Measurements from ENCODE around the gene DHFR2.
"Not testable (repeated sequence)": the region's sequence is repeated elsewhere in the genome, so short reads cannot be mapped to it uniquely, and the experiment has no call there.

Gene DHFR2

GRCh38 chr3:94064243-94064860, 1.6 kb upstream of the DHFR2 start:
- no peak for DNase-seq

GRCh38 chr3:94063496-94064119, 892 bp upstream of the DHFR2 start:
- DNase-seq, result no peak

- DNase-seq, result no peak
These were observed 1.4 kb downstream of the DHFR2 start for GRCh38 chr3:94061297-94061696.

- no peak for DNase-seq
These were observed 12.2 kb downstream of the DHFR2 start for GRCh38 chr3:94050546-94050945.

GRCh38 chr3:94049267-94049666, 13.4 kb downstream of the DHFR2 start:
- no peak for DNase-seq

- no peak for DNase-seq
These were observed 16.2 kb downstream of the DHFR2 start for GRCh38 chr3:94046533-94046932.

- DNase-seq, result not testable (repeated sequence)
These were observed 18.4 kb downstream of the DHFR2 start for GRCh38 chr3:94044100-94044936.

GRCh38 chr3:94043285-94043684, 19.4 kb downstream of the DHFR2 start:
- no peak for DNase-seq

GRCh38 chr3:94036909-94037507, 25.7 kb downstream of the DHFR2 start:
- no peak for DNase-seq

GRCh38 chr3:94028093-94028837, 34.5 kb downstream of the DHFR2 start, which contains the start of gene STX19:
STX19 (minus strand) TSS chr3:94028597; CDS start chr3:94015269, 13,328 bp downstream.
- no peak for DNase-seq

- DNase-seq, result no peak
These were observed 36.1 kb downstream of the DHFR2 start for GRCh38 chr3:94026623-94027022.

GRCh38 chr3:94024385-94024784, 38.3 kb downstream of the DHFR2 start:
- DNase-seq, result no peak

- DNase-seq, result no peak
These were observed 42.4 kb downstream of the DHFR2 start for GRCh38 chr3:94020293-94020692.

- no peak for DNase-seq
These were observed 43.1 kb downstream of the DHFR2 start for GRCh38 chr3:94019659-94020058.

- DNase-seq, result no peak
These were observed 47.7 kb downstream of the DHFR2 start for GRCh38 chr3:94015025-94015424.

GRCh38 chr3:94012185-94012584, 50.5 kb downstream of the DHFR2 start:
- DNase-seq, result no peak

- no peak for DNase-seq
These were observed 51.4 kb downstream of the DHFR2 start for GRCh38 chr3:94011233-94011711.

GRCh38 chr3:94009608-94010007, 53.1 kb downstream of the DHFR2 start:
- DNase-seq, result no peak

GRCh38 chr3:94008253-94008652, 54.5 kb downstream of the DHFR2 start:
- DNase-seq, result no peak
